ENCODE results near the gene COMMD4.

- TF ChIP-seq FOXK2 (IDR thresholded peaks at IDR 0.05) (no peak), BHLHE40 (IDR thresholded peaks at IDR 0.05; ENCODE audit: borderline replicate concordance) (no peak), SP1 (IDR thresholded peaks at IDR 0.05) (no peak), ARNT (IDR thresholded peaks at IDR 0.05) (no peak), LEF1 (IDR thresholded peaks at IDR 0.05; ENCODE audit: borderline replicate concordance) (no peak), SUZ12 (IDR thresholded peaks at IDR 0.05) (no peak), ELF4 (IDR thresholded peaks at IDR 0.05) (no peak), TARDBP (IDR thresholded peaks at IDR 0.05) (no peak), ZNF384 (IDR thresholded peaks at IDR 0.05) (no peak), FOXA1 (IDR thresholded peaks at IDR 0.05) (no peak), PKNOX1 (IDR thresholded peaks at IDR 0.05) (no peak), FOXM1 (IDR thresholded peaks at IDR 0.05; ENCODE audit: borderline replicate concordance) (no peak), L3MBTL2 (conservative IDR thresholded peaks at IDR 0.05) (no peak), NFRKB (IDR thresholded peaks at IDR 0.05) (no peak)
Measured at GRCh38 chr15:75362642-75363249, 26.9 kb downstream of the COMMD4 start.
